ENCODE measurements around the gene STARD7.

- TF ChIP-seq CTCF (optimal IDR thresholded peaks at IDR 0.05 in 1 of 3, IDR thresholded peaks at IDR 0.05 in 1 of 3, conservative IDR thresholded peaks at IDR 0.05 in 1 of 3; ENCODE audit: extremely low read depth in 1 of 3, insufficient read depth in 2 of 3, low read length in 3 of 3) (no peak), EZH2 (IDR thresholded peaks at IDR 0.05; ENCODE audit: low read length) (no peak)
Observed at GRCh38 chr2:96159084-96159830, 49.4 kb downstream of the STARD7 start.
